ENCODE measurements around the gene MUSK. TPM values are rescaled to one million over a fixed set of nuclear protein-coding genes. Genes with fewer than 3 reads are reported as not detected.

Gene MUSK
- under 1 TPM; 0.14 to 0.20 TPM for polyA plus RNA-seq

DNA sequence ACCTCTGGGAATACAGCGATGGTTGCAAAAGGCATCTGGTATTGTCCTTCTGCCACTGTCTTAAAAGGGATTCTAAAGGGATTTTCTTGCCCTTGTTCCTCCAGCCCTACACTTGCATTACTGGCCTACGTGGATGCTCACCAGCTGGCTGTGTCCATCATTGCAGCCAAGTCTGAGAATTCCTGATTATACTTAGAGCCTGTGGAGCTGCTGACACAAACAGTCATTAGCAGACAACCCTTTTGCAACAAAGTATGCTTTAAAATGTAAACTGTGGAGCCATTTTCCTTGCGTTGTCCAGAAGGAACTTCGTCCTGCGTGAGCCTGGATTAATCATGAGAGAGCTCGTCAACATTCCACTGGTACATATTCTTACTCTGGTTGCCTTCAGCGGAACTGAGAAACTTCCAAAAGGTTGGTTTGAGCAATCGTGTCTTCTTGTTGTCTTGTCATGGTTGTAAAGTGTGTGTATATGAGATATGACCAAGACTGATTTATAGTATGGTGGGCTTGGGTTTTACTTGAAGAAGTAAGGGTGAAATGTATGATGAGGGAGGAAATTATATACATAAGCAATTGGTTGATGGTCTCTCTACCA, at the start of gene MUSK:
Gene MUSK (plus strand): TSS at position 222 of the 598 bp plus-strand sequence. CDS start 114 bp downstream, at position 336.
- H3K36me3 ChIP-seq (ENCODE audit: control insufficient read depth in 2 of 2, insufficient read depth in 2 of 2, low read length in 1 of 2) = no peaks in the 10 kb centered on the region
- no peaks in the 10 kb centered on the region for H3K27me3 ChIP-seq (ENCODE audit: control insufficient read depth in 1 of 2, insufficient read depth in 2 of 2, low read length in 2 of 2)
- WGBS, 2 donors = 75 to 81% methylated on average over 8 of the region's 8 CpGs
- H3K27ac ChIP-seq (ENCODE audit: low read depth in 2 of 2, low read length in 1 of 2) = no peak within 1 kb of the TSS
- no peaks in the 10 kb centered on the region for H3K4me1 ChIP-seq (ENCODE audit: control insufficient read depth in 2 of 2, insufficient read depth in 2 of 2, low read length in 1 of 2)
- H3K9me3 ChIP-seq (ENCODE audit: control insufficient read depth in 2 of 2, insufficient read depth in 1 of 2, low read depth in 1 of 2, low read length in 1 of 2) = no peaks in the 10 kb centered on the region
- no peak within 1 kb of the TSS for H3K4me3 ChIP-seq (ENCODE audit: low read depth in 1 of 2, low read length in 2 of 2)

GRCh38 chr9:110619831-110620230, 48.8 kb upstream of the MUSK start:
- Histone ChIP-seq H3K4me3 (ENCODE audit: low read depth in 1 of 2, low read length in 2 of 2) (no peak overlapping the region), H3K9me3 (ENCODE audit: control insufficient read depth in 2 of 2, insufficient read depth in 1 of 2, low read depth in 1 of 2, low read length in 1 of 2) (no peaks in the 10 kb centered on the region), H3K27me3 (ENCODE audit: control insufficient read depth in 1 of 2, insufficient read depth in 2 of 2, low read length in 2 of 2) (no peaks in the 10 kb centered on the region), H3K4me1 (ENCODE audit: control insufficient read depth in 2 of 2, insufficient read depth in 2 of 2, low read length in 1 of 2) (no peaks in the 10 kb centered on the region), H3K36me3 (ENCODE audit: control insufficient read depth in 2 of 2, insufficient read depth in 2 of 2, low read length in 1 of 2) (no peaks in the 10 kb centered on the region), H3K27ac (ENCODE audit: low read depth in 2 of 2, low read length in 1 of 2) (no peak overlapping the region)

DNA sequence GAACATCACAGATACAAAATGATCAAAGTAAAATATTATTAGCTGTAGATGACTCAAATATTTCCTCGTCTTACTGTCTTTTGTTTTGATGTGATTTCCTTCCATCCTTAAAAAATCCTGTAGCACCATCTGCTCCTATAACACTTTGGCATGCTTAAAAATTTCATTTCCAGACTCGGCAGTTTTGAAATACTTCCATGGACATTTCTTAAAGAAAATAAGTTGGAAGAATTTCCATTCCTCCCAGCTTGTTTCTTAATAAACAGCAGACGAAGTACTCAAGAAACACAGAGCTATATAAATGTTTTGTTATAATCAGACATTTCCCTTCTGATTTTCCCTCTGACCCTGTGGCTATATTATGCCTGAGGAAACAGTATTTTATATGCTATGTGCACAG, 47.9 kb upstream of the MUSK start:
- H3K36me3 ChIP-seq (ENCODE audit: control insufficient read depth in 2 of 2, insufficient read depth in 2 of 2, low read length in 1 of 2) = no peaks in the 10 kb centered on the region
- WGBS, 2 donors = 25 to 40% methylated on average over 3 of the region's 3 CpGs

DNA sequence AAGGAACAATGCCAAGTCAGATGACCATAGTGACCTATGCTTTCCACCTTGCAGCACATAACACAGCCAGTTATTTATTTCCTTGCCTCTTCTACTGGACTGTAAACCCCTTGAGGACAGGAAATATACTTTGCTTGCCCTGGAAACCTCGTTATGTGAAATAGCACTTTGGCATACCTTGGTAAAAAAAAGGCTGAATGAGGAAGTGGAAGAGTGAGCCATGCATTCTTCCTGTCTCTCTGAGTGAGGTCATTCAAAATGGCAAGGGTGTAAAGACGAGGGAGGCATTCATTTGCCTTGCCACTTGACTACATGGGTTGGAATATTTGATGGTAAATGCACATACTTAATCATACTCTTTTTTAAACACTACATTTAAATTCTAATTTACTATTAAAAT, 46.2 kb upstream of the MUSK start:
- H3K36me3 ChIP-seq (ENCODE audit: control insufficient read depth in 2 of 2, insufficient read depth in 2 of 2, low read length in 1 of 2) = no peaks in the 10 kb centered on the region
- H3K27ac ChIP-seq (ENCODE audit: low read depth in 2 of 2, low read length in 1 of 2) = no peak overlapping the region
- 61 to 76% methylated on average over 2 of the region's 2 CpGs for WGBS, 2 donors
- no peaks in the 10 kb centered on the region for H3K9me3 ChIP-seq (ENCODE audit: control insufficient read depth in 2 of 2, insufficient read depth in 1 of 2, low read depth in 1 of 2, low read length in 1 of 2)
- H3K4me3 ChIP-seq (ENCODE audit: low read depth in 1 of 2, low read length in 2 of 2) = no peak overlapping the region
- H3K27me3 ChIP-seq (ENCODE audit: control insufficient read depth in 1 of 2, insufficient read depth in 2 of 2, low read length in 2 of 2) = no peaks in the 10 kb centered on the region
- H3K4me1 ChIP-seq (ENCODE audit: control insufficient read depth in 2 of 2, insufficient read depth in 2 of 2, low read length in 1 of 2) = no peaks in the 10 kb centered on the region

More for the DNA sequence above, 47.9 kb upstream of the MUSK start:
- no peaks in the 10 kb centered on the region for H3K9me3 ChIP-seq (ENCODE audit: control insufficient read depth in 2 of 2, insufficient read depth in 1 of 2, low read depth in 1 of 2, low read length in 1 of 2)
- H3K27me3 ChIP-seq (ENCODE audit: control insufficient read depth in 1 of 2, insufficient read depth in 2 of 2, low read length in 2 of 2) = no peaks in the 10 kb centered on the region
- H3K4me3 ChIP-seq (ENCODE audit: low read depth in 1 of 2, low read length in 2 of 2) = no peak overlapping the region
- no peaks in the 10 kb centered on the region for H3K4me1 ChIP-seq (ENCODE audit: control insufficient read depth in 2 of 2, insufficient read depth in 2 of 2, low read length in 1 of 2)
- H3K27ac ChIP-seq (ENCODE audit: low read depth in 2 of 2, low read length in 1 of 2) = no peak overlapping the region

- H3K27ac ChIP-seq (ENCODE audit: low read depth in 2 of 2, low read length in 1 of 2) = no peak overlapping the region
- no peaks in the 10 kb centered on the region for H3K9me3 ChIP-seq (ENCODE audit: control insufficient read depth in 2 of 2, insufficient read depth in 1 of 2, low read depth in 1 of 2, low read length in 1 of 2)
- no peaks in the 10 kb centered on the region for H3K36me3 ChIP-seq (ENCODE audit: control insufficient read depth in 2 of 2, insufficient read depth in 2 of 2, low read length in 1 of 2)
- no peaks in the 10 kb centered on the region for H3K27me3 ChIP-seq (ENCODE audit: control insufficient read depth in 1 of 2, insufficient read depth in 2 of 2, low read length in 2 of 2)
- H3K4me3 ChIP-seq (ENCODE audit: low read depth in 1 of 2, low read length in 2 of 2) = no peak overlapping the region
- 28 to 30% methylated on average over 3 of the region's 3 CpGs for WGBS, 2 donors
- no peaks in the 10 kb centered on the region for H3K4me1 ChIP-seq (ENCODE audit: control insufficient read depth in 2 of 2, insufficient read depth in 2 of 2, low read length in 1 of 2)
Observed at GRCh38 chr9:110623462-110624025, 45.0 kb upstream of the MUSK start.

- WGBS, 2 donors = 60 to 64% methylated on average over 9 of the region's 9 CpGs
- no peak overlapping the region for H3K27ac ChIP-seq (ENCODE audit: low read depth in 2 of 2, low read length in 1 of 2)
- H3K4me1 ChIP-seq (ENCODE audit: control insufficient read depth in 2 of 2, insufficient read depth in 2 of 2, low read length in 1 of 2) = no peaks in the 10 kb centered on the region
Observed at GRCh38 chr9:110626101-110626829, 42.3 kb upstream of the MUSK start.

DNA sequence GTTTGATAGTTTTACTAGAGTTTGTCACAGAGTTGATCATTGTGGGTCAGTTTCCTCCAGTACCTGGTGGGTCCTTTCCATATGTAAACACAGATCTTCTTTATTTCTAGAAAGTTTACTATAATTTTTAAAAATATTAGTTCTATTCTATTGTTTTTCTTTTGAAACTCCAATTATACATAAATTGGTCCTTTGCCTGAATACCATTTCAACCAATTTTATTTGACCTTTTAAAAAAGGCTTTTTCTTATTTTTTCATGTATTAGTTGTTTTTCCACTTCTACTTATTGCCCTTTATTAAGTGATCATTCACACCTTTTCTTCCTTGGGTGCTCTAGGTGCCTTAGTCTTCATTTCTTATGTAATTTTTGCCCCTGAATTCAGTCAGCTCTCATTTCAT, 33.0 kb upstream of the MUSK start:
- Histone ChIP-seq H3K36me3 (ENCODE audit: control insufficient read depth in 2 of 2, insufficient read depth in 2 of 2, low read length in 1 of 2) (no peaks in the 10 kb centered on the region), H3K27ac (ENCODE audit: low read depth in 2 of 2, low read length in 1 of 2) (no peak overlapping the region), H3K9me3 (ENCODE audit: control insufficient read depth in 2 of 2, insufficient read depth in 1 of 2, low read depth in 1 of 2, low read length in 1 of 2) (no peaks in the 10 kb centered on the region), H3K4me1 (ENCODE audit: control insufficient read depth in 2 of 2, insufficient read depth in 2 of 2, low read length in 1 of 2) (no peaks in the 10 kb centered on the region), H3K4me3 (ENCODE audit: low read depth in 1 of 2, low read length in 2 of 2) (no peak overlapping the region), H3K27me3 (ENCODE audit: control insufficient read depth in 1 of 2, insufficient read depth in 2 of 2, low read length in 2 of 2) (no peaks in the 10 kb centered on the region)

More at GRCh38 chr9:110626101-110626829, 42.3 kb upstream of the MUSK start:
- H3K36me3 ChIP-seq (ENCODE audit: control insufficient read depth in 2 of 2, insufficient read depth in 2 of 2, low read length in 1 of 2) = no peaks in the 10 kb centered on the region
- no peak overlapping the region for H3K4me3 ChIP-seq (ENCODE audit: low read depth in 1 of 2, low read length in 2 of 2)
- H3K9me3 ChIP-seq (ENCODE audit: control insufficient read depth in 2 of 2, insufficient read depth in 1 of 2, low read depth in 1 of 2, low read length in 1 of 2) = no peaks in the 10 kb centered on the region
- no peaks in the 10 kb centered on the region for H3K27me3 ChIP-seq (ENCODE audit: control insufficient read depth in 1 of 2, insufficient read depth in 2 of 2, low read length in 2 of 2)

DNA sequence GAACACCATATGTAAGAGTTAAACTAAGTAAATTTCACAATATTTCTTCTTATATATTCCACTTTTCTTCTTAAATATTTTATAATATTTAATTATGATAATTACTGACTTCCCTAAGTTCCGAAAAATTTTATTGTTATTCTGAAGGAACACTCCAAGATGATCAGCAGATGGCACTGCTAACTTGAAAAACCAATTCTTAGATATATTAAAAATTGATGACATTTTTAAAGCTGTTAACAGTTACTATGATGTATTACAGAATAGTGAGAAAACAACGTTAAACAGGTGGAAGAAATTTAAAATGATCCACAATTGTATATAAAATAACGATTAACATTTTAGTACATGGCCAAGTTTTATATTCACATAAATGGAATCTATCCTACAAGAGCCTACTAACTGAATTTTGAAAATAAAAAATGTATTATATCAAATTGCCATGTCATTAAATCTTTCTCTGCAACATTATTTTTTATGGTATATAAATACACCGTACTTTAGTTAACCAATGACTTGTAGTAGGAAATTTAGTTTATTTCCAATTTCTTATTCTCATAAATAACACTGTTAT, 30.1 kb upstream of the MUSK start:
- 41 to 49% methylated on average over 4 of the region's 4 CpGs for WGBS, 2 donors
- Histone ChIP-seq H3K36me3 (ENCODE audit: control insufficient read depth in 2 of 2, insufficient read depth in 2 of 2, low read length in 1 of 2) (no peaks in the 10 kb centered on the region), H3K9me3 (ENCODE audit: control insufficient read depth in 2 of 2, insufficient read depth in 1 of 2, low read depth in 1 of 2, low read length in 1 of 2) (no peaks in the 10 kb centered on the region), H3K27ac (ENCODE audit: low read depth in 2 of 2, low read length in 1 of 2) (no peak overlapping the region), H3K4me3 (ENCODE audit: low read depth in 1 of 2, low read length in 2 of 2) (no peak overlapping the region), H3K4me1 (ENCODE audit: control insufficient read depth in 2 of 2, insufficient read depth in 2 of 2, low read length in 1 of 2) (no peaks in the 10 kb centered on the region), H3K27me3 (ENCODE audit: control insufficient read depth in 1 of 2, insufficient read depth in 2 of 2, low read length in 2 of 2) (no peaks in the 10 kb centered on the region)

DNA sequence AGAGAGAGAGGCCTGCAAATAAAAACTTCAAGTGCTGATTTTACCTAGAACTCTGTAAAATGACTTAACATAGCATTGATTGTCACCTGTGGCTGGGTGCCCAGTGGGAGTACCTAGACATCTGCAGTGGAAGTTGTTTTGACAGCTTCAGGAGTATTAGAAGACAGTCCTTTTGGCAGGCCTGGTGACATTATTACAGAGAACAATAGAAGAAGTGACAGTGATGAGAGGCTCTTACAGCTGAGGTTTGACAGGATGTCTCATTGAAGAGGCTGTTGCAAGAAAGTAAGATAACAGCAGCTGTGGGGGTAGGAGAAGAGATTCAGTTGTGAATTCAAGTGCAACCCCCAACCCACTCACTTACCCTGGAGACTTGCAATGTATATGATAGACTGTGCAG, 27.9 kb upstream of the MUSK start:
- no peak overlapping the region for H3K4me3 ChIP-seq (ENCODE audit: low read depth in 1 of 2, low read length in 2 of 2)
- no peaks in the 10 kb centered on the region for H3K27me3 ChIP-seq (ENCODE audit: control insufficient read depth in 1 of 2, insufficient read depth in 2 of 2, low read length in 2 of 2)
- no peaks in the 10 kb centered on the region for H3K9me3 ChIP-seq (ENCODE audit: control insufficient read depth in 2 of 2, insufficient read depth in 1 of 2, low read depth in 1 of 2, low read length in 1 of 2)
- H3K36me3 ChIP-seq (ENCODE audit: control insufficient read depth in 2 of 2, insufficient read depth in 2 of 2, low read length in 1 of 2) = no peaks in the 10 kb centered on the region
- H3K4me1 ChIP-seq (ENCODE audit: control insufficient read depth in 2 of 2, insufficient read depth in 2 of 2, low read length in 1 of 2) = no peaks in the 10 kb centered on the region
- no peak overlapping the region for H3K27ac ChIP-seq (ENCODE audit: low read depth in 2 of 2, low read length in 1 of 2)
